ENCODE results near the gene SORCS3. TPM values are rescaled to one million over a fixed set of nuclear protein-coding genes. Genes with fewer than 3 reads are reported as not detected.

Gene SORCS3
- total RNA-seq, 1 experiment from 2014 or later = 0.04 TPM

DNA sequence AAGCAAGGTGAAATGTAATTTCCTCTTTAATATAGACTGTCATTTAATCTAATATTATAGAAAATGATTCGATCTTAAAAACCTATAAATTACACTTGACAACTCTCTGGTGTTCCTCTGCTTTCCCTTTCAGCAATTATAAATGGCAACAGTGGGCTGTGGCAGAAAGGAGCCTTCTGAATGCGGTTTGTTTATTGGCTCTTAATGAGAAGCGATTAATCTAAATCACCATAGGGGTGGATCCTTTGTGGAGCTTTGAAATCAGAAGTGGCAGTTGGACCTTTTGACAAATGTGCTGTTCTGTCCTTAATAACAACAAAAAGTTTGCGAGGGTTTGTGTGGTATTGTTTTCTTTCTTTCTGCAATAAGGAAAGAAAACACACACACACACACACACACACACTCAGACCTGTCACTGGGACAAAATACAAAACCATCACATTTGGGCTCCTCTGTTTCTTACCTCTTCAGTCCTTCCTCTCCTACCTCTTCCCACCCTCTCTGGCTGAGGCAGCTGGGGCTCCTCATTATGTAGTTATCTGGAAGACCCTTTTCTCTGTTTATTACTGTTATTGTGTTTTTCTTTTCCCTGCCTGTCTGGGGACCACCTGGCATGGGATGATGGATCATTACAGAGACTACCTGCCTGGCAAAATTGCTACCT, 316.2 kb downstream of the SORCS3 start:
- H3K18ac ChIP-seq (ENCODE audit: insufficient read length, low read depth, low read length) = no peak overlapping the region
- Mint-ChIP-seq H3K9me3 (peaks cover 4 to 9% of the 10 kb centered on the region in 2 experiments; a peak in 4 of 5 replicates), H3K27ac (no peak overlapping the region), H3K36me3 (ENCODE audit: insufficient read depth in 1 of 3, low read depth in 3 of 3) (peaks cover 0 to 9% (median 1%) of the 10 kb centered on the region in 3 experiments; a peak in 4 of 7 replicates), H3K27me3 (ENCODE audit: low read depth) (peaks cover 4% of the 10 kb centered on the region), H3K4me3 (no peak overlapping the region), H3K4me1 (peaks cover 0 to 7% of the 10 kb centered on the region in 2 experiments; a peak in 3 of 4 replicates)
- WGBS (ENCODE audit: extremely low coverage, insufficient read length, low lambda C conversion rate) = no CpG with 5 or more reads among the region's 4 CpGs
- H4K5ac ChIP-seq (ENCODE audit: insufficient read length, low read depth, low read length) = no peak overlapping the region
- no peak overlapping the region for H4K8ac ChIP-seq (replicated peaks; ENCODE audit: insufficient read length, low read depth, low read length)
- H2AK5ac ChIP-seq (ENCODE audit: insufficient read length, low read length) = no peak overlapping the region
- H3K4me1 ChIP-seq (ENCODE audit: insufficient read depth, low read length) = no peaks in the 10 kb centered on the region
- H3K23ac ChIP-seq (ENCODE audit: insufficient read length, low read depth, low read length) = no peak overlapping the region
- H2BK15ac ChIP-seq (ENCODE audit: low read depth, low read length) = no peak overlapping the region
- H4K20me1 ChIP-seq (ENCODE audit: control insufficient read depth, insufficient read depth, insufficient read length) = no peaks in the 10 kb centered on the region
- H3K4ac ChIP-seq (ENCODE audit: low read depth, low read length) = no peak overlapping the region
- no peak overlapping the region for H3K9ac ChIP-seq (ENCODE audit: extremely low read depth, insufficient read length, low read length)
- no peak for DNase-seq
- H3T11ph ChIP-seq (ENCODE audit: low read length) = no peak overlapping the region
- no peaks in the 10 kb centered on the region for H3K79me2 ChIP-seq (ENCODE audit: insufficient read depth, low read length)
- no peaks in the 10 kb centered on the region for H3K23me2 ChIP-seq (ENCODE audit: insufficient read length, low read depth, low read length, poor library complexity, severe bottlenecking)
- no peak overlapping the region for H2BK20ac ChIP-seq (ENCODE audit: low read depth, low read length, poor library complexity, severe bottlenecking)
- H3K27me3 ChIP-seq (ENCODE audit: insufficient read depth, low read length) = no peaks in the 10 kb centered on the region
- H3K9me3 ChIP-seq (ENCODE audit: control insufficient read depth, low read depth, low read length) = no peaks in the 10 kb centered on the region
- H4K91ac ChIP-seq (ENCODE audit: insufficient read length, low read depth, low read length) = no peak overlapping the region
- no peak overlapping the region for H3K27ac ChIP-seq (ENCODE audit: insufficient read length, low read depth, low read length)
- H3K56ac ChIP-seq (ENCODE audit: insufficient read length, low read depth, low read length) = no peak overlapping the region
- H2BK5ac ChIP-seq (ENCODE audit: insufficient read length, low read length) = no peak overlapping the region
- TF ChIP-seq CTCF (conservative IDR thresholded peaks at IDR 0.05) = no peak
- no peak overlapping the region for H3K4me2 ChIP-seq (ENCODE audit: insufficient read depth, insufficient read length, low read length)
- no peak overlapping the region for H2AFZ ChIP-seq (ENCODE audit: low read length)
- no peak overlapping the region for H2BK120ac ChIP-seq (ENCODE audit: low read depth, low read length, poor library complexity, severe bottlenecking)
- no peaks in the 10 kb centered on the region for H3K79me1 ChIP-seq (ENCODE audit: insufficient read depth, low read depth, low read length, poor library complexity, severe bottlenecking)
- no peak overlapping the region for H3K14ac ChIP-seq (ENCODE audit: insufficient read depth, low read length)
- H2BK12ac ChIP-seq (ENCODE audit: insufficient read length, low read depth, low read length) = no peak overlapping the region

Data from H9 (cell line).